ENCODE measurements around the gene RRM1.
"Not testable (repeated sequence)": the region's sequence is repeated elsewhere in the genome, so short reads cannot be mapped to it uniquely, and the experiment has no call there.

Gene RRM1

DNA sequence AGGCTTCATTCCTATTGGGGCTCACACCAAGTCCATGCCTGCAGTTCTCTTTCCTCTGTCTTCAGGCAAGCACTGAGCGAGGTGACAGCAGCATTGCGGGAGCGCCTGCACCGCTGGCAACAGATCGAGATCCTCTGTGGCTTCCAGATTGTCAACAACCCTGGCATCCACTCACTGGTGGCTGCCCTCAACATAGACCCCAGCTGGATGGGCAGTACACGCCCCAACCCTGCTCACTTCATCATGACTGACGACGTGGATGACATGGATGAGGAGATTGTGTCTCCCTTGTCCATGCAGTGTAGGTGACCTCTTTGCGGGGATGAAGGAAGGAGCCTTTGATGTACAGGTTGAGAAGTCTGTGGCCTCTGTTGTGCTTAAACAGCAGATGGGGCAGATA, 11.4 kb upstream of the RRM1 start:
- DNase-seq (ENCODE audit: low read depth): no peak

DNA sequence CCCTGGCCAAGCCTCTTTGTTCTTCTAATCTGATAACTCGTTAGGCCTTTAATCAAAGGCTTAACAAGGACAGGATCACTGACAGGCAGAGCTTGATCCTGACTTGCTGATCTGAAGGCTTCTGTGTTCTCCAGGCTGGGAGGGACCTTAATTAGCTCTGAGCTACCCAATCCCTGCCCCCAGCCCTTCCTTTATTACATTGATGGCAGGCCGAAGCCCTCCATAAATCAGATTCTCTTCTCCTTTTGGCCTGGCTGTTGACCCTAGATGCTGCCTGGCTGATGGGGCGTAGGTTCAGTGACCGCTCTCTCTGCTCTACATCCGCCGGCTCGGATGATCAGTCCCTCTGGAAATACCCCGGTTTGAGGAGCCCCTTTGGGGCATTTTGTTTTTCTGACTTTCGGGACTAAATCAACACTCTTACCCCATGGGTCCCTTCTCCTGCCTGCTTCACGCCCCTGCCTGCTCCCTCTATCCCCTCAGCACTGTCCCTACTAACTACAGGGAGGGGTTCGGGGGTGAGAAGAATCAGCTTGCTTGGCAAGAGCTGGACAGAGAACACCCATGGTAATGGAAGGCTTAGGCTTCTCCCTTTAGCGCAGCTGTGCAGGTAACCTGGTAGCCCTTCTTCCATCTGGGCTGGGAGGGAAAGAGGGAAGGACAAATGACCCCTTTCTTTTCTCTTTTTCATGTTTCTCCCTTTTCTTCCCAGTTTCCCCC, 10.0 kb upstream of the RRM1 start:
- no peak for DNase-seq (ENCODE audit: low read depth)

DNA sequence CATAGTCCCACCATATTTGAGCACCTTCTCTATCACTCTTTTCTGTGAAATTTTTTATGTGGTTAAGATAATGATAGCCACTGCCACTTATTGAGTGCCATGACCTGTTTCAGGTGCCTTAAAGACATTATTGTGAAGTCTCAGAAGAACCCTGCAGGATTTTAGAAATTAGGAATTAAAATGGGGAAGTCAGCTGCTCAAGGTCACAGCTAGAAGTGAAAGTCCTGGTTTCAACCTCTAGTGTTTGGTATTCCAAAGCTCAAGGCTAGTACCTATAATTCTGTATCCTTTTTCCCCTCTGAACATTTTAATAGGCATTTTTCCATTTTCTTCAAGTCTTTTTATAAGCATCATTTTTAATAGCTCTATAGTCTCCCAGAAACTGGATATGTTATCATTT, 9.0 kb upstream of the RRM1 start:
- DNase-seq (ENCODE audit: low read depth): no peak

DNA sequence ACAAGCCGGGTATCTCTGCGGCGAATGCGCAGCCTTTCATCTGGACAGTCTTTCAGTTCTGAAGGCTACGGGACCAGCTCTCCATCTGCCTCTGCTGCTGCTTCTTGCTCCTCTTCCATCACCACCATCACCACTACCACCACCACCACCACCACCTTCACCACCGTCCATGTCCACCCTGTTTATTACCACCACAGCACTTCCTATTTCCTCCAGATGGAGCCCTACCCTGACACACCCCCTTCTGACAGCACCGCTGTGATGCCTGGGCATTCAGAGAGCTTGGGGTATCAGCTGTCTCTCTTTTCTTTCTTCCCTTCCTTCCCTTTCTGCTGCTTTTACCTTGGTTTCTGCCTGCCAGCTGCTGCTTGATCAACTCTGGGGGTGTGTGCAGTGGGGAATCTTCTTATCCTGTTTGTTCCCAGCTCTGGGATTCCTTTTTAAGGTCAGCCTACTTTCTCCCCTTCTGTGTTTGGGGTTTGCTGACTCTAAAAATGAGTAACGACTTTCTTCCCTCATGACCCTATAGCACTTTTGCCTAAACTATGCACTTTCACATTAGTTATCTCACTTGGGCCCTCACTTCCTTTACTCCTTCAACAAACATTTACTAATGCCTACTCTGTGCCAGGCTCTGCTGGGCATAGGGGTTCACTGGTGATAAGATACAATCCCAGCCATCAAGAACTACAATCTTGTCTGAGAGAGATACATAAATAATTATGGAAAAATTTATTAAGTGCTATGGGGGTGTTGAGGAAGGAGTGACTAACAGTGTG, 7.8 kb upstream of the RRM1 start:
- no peak for DNase-seq (ENCODE audit: low read depth)

DNA sequence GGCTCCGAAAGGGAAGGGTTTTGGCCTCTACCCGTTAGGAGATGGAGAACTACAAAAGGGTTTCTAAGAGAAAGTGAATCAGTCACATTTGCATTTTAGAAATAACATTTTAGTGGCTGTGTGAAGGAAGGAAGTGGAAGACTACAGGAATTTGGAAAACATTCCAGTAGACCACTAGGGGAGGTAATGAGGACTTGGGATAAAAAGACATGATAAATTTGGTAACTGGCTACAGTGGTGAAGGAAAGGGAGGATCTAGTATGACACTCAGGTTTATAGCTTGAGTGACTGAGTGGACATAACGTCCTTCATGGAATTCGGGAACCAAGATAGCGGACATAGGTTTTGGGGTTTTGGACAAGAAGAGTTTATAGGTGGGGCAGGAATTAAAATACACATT, 7.0 kb upstream of the RRM1 start:
- no peak for DNase-seq (ENCODE audit: low read depth)

DNA sequence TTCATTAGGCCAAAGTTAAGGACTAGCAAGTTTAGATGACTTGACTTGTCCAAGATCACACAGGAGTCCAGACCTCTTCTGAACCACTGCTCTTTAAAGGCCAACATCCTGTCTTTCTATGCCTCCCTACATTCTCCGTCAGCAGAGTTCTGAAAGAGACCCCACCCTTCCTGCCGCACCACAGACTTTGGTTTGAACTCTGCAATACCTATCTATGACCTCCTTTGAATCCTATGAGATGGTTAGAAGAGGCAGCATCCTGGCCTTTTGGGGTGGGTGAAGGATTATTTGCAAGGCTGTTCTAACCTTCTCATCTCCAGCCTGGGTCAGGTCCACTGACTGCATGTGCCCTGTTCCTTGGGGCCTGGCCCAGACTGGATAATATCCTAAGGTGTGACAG, 4.3 kb upstream of the RRM1 start:
- DNase-seq (ENCODE audit: low read depth): peak; percentile 37

DNA sequence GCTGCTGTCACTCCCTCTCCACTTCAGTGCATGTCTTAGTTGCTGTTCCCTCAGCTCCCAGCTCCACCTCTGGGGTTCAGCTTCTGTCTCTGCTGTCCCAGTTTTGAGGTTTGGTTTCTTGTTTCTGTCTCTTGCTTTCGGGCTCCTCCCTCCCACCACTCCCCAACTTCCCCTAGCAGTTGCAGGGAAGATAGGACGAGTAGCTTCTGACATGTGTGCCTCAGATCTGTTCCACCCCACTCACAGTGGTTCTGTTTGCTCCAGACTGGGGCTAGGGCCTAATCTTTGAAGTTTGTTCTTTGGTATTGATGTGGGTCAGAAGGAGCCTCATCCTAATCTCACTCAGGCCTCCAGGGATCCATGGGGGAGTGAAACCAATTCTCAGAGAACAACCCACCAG, 2.6 kb upstream of the RRM1 start:
- DNase-seq (ENCODE audit: low read depth): no peak

DNA sequence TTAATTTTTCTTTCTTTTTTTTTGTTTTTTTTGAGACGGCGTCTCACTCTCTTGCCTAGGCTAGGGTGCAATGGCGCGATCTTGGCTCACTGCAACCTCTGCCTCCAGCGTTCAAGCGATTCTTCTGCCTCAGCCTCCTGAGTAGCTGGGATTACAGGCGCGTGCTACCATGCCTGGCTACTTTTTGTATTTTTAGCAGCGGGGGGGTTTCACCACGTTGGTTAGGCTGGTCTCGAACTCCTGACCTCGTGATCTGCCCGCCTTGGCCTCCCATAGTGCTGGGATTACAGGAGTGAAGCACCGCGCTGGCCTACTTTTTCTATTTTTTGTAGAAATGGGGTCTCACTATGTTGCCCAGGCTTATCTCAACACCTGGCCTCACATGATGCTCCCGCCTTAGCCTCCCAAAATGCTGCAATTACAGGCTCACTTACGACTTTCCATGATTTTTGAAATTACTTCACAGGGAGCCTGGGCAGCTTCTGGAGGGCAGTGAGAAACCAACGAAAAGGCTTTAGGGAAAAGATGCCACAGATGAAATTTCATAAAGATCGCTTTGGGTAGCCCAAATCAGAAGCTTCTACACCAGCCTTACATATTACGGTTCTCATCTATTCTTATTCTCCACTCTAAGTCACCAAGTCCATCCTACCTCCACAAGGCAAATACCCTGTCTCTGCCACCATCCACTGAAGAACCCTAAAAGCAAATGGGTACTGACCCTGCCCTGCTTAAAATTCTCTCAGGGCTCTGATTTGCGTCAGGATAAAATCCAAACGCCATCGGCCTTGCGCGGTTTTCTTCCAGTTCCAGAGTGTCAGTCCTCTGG, 866 bp upstream of the RRM1 start:
- DNase-seq (ENCODE audit: low read depth): no peak

DNA sequence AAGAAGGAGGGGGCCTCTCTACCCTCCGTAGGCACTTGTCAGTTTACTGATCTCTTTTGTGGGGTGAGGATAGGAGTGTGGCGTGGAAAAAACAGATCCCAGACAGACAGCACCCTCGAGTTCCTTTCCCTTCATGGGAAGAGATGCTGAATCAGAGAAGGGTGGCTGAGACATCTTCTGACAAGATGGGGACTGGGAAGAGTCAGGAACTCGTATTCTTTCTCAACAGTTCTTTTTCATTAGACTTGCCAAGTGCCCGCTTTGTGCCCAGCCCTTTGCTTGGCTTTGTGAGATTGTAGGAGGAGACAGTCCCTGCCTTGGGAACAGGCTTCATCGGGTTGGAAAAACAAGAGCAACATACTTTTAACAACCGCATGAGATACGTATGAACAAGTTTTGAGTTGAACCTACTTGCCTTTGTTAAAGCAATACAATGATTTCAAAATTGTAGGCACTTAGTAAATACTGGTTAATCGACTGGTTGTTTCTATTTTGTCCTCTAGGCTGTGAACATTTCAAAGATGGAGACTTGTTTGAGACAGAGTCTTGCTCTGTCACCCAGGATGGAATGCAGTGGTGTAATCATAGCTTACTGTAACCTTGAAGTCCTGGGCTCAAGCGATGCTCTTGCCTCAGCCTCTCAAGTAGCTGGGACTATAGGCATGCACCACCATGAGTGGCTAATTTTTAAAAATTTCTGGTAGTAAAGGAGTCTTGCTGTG, 1.1 kb downstream of the RRM1 start:
- no peak for DNase-seq (ENCODE audit: low read depth)

DNA sequence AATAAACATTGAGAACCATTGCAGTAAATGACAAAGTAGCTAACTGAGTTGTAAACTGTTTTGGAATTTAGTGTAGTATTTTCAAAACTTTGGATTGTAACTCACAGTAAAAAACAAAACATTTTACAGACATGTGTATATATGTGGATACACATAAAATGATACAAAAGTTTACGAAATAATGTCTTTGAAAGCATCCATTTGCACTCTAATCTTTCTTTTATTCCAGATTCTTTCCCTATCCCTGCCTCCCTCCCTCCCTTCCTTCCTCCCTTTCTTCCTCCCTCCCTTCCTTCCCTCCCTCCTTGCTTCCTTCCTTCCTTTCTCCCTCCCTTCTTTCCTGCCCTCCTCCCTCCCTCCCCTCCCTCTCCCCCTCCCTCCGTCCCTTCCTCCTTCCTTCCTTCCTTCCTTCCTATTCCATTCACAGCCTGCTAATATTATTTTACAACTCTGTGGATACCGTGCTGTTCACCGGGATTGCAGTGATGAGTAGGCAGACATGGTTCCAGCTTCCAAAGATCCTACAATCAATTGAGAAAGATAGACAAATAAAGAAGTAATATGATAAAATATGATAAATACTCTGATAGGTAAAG, 3.5 kb downstream of the RRM1 start:
- no peak for DNase-seq (ENCODE audit: low read depth)

DNA sequence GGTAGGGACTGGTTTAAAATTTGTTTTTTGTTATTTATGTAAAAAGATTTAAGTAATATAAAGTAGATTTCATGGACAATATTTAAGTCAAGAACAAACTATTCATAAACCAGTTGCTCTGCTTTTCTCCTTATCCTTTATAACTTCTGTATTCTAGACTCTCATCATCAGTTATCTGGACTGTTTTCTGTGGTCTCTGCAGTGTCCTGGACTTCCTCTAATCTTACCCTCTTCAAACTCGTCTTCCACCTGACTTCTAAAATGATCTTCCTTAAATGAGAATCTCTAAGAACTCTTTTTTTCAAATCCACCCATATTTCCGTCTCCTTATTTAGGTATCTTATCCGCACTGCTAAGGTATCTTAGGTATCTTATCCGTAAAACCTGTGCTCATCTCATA, 8.1 kb downstream of the RRM1 start:
- no peak for DNase-seq (ENCODE audit: low read depth)

DNA sequence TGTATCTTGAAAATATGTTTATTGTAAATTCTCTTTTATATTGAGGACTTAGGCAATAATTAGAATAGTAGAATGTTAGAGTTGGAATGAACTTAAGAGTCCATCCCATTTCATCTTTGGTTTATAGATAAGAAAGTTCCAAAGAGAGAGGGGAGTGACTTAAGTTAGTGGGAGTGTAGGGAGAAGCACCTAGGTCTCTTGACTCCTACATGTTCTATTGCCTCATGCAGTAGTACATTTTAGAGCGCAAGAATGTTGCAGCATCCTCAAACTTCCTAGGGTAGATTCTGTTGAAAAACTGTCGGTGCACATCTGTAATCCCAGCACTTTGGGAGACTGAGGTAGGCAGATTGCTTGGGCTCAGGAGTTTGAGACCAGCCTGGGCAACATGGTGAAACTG, 8.7 kb downstream of the RRM1 start:
- DNase-seq (ENCODE audit: low read depth): no peak

DNA sequence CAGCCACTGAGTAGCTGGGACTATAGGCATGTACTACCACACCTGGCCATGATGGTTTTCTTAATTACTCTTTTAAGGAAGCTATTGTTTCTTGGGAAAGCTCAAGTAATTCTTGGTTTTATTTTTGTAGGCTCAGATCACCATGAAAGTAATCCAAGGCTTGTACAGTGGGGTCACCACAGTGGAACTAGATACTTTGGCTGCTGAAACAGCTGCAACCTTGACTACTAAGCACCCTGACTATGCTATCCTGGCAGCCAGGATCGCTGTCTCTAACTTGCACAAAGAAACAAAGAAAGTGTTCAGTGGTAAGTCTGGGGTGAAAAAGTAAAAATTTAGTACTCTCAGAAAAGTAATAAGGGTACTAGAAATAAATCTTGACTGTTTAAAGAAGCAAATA, 11.3 kb downstream of the RRM1 start:
- DNase-seq (ENCODE audit: low read depth): no peak

DNA sequence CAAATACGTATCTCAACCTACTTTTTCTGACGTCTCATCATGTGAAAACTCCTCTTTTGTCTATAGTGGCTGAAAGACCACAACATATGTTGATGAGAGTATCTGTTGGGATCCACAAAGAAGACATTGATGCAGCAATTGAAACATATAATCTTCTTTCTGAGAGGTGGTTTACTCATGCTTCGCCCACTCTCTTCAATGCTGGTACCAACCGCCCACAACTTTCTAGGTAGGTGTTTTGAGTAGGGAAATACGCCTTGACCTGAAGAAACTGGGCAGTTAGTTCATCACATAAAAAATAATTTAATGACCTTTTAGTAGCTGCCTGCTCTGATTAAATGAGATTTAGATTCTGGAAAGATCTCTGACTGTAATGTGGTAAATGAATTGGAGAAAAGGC, 17.2 kb downstream of the RRM1 start:
- DNase-seq (ENCODE audit: low read depth): no peak

DNA sequence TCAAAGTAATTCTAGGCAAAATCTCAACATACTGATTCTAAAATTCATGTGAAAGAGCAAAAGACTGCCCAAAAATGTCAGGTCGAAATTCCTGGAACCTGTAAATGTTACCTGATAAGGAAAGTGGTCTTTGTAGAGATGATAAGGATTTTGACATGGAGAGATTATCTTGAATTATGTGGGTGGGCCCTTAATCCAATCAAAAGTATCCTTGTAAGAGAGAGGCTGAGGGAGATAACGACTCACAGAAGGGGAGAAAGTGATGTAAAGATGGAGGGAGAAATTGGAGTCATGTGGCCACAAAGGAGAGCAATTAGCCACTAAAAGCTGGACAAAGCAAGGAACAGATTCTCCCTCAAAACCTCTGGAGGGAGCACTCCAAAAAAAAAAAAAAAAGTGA, 20.5 kb downstream of the RRM1 start:
- DNase-seq (ENCODE audit: low read depth): no peak

DNA sequence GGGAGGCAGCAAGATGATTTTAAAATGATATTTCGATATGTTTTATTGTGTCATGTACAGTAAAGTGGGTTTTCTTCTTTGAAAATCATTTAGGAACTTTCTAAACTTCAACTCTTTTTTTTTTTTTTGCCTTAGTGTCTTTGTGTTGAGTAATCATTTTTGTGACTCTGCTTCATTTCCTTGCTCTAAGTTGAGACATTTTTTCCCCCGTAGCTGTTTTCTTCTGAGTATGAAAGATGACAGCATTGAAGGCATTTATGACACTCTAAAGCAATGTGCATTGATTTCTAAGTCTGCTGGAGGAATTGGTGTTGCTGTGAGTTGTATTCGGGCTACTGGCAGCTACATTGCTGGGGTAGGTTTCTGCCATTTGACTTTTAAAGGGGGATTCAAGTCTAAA, 23.5 kb downstream of the RRM1 start:
- DNase-seq (ENCODE audit: low read depth): no peak

DNA sequence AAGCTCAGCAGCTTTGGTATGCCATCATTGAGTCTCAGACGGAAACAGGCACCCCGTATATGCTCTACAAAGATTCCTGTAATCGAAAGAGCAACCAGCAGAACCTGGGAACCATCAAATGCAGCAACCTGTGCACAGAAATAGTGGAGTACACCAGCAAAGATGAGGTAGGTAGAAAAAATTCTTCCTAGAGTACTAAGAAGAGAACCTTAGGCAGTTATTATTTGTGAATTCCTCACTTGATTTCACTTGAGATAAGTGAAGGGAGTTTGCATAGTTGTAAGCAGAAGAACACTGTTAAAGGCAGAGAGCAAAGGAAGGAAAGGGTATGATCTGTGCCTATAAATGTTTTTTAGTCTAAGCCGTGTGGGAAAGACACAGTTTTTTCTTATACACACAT, 28.6 kb downstream of the RRM1 start:
- DNase-seq (ENCODE audit: low read depth): no peak

DNA sequence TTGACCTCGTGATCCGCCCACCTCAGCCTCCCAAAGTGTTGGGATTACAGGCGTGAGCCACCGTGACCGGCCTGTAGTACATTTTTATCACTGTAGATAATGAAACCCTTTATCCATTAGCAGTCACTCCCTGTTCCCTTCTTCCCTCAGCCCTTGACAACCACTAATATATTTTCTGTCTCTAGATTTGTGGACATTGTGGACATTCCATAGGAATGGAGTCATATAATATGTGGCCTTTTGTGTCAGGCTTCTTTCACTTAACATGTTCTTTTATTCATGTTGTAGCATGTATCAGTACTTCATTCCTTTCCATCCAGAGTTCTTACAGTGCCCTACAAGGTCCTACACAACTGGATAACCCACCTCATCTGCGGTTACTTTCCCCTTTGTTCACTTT, 30.5 kb downstream of the RRM1 start:
- no peak for DNase-seq (ENCODE audit: low read depth)

DNA sequence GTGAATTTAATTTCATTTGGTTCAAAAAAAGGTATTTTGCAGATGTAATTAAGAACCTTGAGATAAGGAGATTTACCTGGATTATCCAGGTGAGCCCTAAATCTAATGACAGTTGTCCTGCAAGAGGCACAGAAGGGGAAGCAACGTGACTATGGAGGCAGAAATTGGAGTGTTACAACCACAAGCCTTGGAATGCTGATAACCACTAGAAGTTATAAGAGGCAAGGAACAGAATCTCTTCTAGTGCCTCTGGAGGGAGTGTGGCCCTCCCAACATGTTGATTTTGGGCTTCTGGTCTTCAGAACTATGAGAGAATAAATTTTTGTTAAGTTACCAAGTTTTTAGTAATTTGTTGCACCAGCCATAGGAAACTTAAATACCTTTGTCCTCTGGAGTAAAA, 32.8 kb downstream of the RRM1 start:
- no peak for DNase-seq (ENCODE audit: low read depth)

DNA sequence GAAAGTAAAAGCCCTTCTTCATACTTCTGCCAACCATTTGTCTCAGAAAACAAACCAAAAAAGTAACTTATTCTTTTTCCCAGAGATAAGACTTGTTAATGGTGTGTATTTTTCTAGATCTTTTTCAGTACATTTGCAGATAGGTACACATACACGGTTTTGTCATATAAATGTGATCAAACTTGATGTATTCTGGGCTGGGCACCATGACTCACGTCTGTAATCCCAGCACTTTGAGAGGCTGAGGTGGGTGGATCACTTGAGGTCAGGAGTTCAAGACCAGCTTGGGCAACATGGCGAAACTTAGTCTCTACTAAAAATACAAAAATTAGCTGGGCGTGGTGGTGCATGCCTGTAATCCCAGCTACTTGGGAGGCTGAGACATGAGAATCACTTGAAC, 35.6 kb downstream of the RRM1 start:
- not testable (repeated sequence) for DNase-seq (ENCODE audit: low read depth)

DNA sequence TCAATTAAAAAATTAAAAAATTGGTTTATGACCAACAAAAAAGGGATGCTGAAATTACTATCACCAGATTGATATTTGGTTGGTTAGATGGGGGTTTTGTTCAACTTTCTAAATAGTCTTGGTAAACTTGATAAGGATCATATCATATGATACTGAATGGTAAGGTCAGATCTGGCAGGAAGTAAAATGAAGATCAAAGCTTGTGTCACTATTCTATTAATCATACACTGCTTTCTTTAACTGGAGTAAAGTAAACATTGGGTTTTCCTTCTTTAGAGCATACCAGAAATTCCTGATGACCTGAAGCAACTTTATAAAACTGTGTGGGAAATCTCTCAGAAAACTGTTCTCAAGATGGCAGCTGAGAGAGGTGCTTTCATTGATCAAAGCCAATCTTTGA, 40.2 kb downstream of the RRM1 start:
- no peak for DNase-seq (ENCODE audit: low read depth)

DNA sequence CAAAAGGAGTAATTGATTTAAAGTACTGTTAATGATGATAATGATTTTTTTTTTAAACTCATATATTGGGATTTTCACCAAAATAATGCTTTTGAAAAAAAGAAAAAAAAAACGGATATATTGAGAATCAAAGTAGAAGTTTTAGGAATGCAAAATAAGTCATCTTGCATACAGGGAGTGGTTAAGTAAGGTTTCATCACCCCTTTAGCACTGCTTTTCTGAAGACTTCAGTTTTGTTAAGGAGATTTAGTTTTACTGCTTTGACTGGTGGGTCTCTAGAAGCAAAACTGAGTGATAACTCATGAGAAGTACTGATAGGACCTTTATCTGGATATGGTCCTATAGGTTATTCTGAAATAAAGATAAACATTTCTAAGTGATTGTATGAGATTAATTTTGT, 43.9 kb downstream of the RRM1 start:
- no peak for DNase-seq (ENCODE audit: low read depth)

Measured in T follicular helper cell (primary cell).